GM18508 (cell line): ENCODE data around the gene TMA7.

Source experiments
- ATAC-seq: cut with Tn5 transposase; IDR thresholded peaks from one replicate; pipeline ENCODE4 v1.9.1; 2021; ENCODE audit warnings: moderate number of reproducible peaks; ENCODE audit not compliant: insufficient read depth, unreplicated experiment

Gene TMA7

GRCh38 chr3:48420561-48420960, 19.5 kb upstream of the TMA7 start:
- ATAC-seq = no peak

GRCh38 chr3:48422272-48422671, 17.8 kb upstream of the TMA7 start:
- no peak for ATAC-seq

- no peak for ATAC-seq
Observed at GRCh38 chr3:48422681-48423080, 17.4 kb upstream of the TMA7 start.

DNA sequence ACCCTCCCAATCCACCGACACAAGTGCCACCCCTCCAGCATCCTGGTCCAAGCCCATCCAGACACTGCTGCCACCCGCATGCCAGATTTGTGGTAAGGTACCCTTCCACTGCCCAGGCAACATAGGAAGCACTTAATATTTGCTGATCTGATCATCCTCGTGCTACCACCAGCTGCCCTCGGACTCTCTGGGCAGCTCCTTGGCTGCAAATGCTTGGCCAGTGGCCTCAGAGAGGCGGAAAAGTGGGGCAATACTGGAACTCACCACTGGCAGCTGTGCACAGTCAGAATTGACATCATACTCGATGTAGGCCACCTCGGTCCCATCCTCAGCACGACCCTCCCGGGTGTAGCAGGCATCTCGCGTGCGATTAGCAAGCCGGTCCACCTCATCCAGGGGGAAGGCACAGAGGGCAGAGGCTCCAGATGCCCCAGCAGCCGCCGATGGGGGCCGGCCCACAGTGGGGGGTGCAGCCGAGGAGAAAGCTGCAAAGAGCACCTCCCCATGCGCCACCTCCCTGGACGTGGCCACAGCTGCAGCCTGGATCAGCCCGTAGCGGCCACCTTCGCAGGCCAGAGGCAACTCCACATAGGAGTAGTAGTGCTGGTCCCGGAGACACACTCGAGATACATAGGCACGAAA, 16.7 kb upstream of the TMA7 start:
- no peak for ATAC-seq

DNA sequence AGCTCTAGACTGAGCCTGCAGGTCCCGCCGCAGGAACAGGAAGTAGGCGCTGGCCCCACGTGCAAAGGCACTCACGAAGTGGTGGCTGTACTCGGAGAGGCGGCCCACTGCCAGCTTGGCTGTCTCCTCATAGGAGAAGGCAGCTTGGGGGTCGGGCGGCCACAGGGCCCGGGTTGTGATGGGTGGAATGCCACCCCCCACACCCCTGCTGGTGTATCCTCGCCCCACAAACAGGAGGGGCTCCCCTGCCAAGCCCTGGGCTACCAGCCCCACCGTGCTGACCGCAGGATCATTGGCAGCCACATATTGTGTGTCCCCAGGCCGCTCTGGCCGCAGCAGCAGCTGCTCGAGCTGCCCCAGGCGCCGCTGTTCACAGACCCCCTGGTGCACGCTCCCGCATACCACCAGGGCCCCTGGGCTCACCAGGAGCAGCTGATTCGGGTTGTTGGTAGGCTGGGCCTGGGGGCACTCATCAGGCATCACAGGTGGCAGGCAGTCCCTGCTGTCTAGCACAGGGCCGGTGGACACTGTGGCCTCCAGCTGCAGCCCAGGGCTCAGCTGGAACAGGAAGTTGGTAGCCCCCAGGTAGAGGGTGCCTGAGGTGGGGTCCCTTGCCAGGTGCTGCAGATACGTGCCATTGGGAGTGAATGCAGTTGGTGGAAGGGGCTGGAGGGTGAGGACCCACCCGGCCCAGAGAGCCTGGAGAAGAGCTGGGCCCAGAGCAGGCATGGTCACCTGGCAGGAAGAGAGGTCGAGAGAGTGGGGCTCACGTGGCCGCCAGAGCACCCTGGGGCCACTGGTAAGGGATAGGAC, 16.0 kb upstream of the TMA7 start:
- ATAC-seq = no peak

GRCh38 chr3:48425281-48425812, 14.7 kb upstream of the TMA7 start:
- ATAC-seq = no peak

- ATAC-seq = no peak
Observed at GRCh38 chr3:48426401-48426909, 13.6 kb upstream of the TMA7 start.

- ATAC-seq = no peak
Observed at GRCh38 chr3:48426944-48427629, 13.0 kb upstream of the TMA7 start.

DNA sequence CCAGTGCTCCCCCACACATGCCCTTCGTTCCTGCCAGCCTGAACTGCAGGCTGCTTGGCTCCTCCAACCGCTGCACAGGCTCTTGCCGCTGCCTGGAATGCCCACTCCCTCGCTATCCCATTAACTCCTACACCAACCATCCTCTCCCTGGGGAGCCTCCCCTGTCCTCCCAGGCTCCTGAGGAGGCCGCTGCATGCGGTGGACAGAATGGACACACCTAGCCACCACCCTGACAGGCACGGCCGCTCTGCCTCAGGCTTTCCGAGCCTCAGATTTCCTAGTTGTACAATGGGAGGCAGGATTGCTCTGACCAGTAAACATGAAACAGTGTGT, 12.5 kb upstream of the TMA7 start:
- no peak for ATAC-seq

- no peak for ATAC-seq
Observed at GRCh38 chr3:48428088-48428571, 11.9 kb upstream of the TMA7 start.

DNA sequence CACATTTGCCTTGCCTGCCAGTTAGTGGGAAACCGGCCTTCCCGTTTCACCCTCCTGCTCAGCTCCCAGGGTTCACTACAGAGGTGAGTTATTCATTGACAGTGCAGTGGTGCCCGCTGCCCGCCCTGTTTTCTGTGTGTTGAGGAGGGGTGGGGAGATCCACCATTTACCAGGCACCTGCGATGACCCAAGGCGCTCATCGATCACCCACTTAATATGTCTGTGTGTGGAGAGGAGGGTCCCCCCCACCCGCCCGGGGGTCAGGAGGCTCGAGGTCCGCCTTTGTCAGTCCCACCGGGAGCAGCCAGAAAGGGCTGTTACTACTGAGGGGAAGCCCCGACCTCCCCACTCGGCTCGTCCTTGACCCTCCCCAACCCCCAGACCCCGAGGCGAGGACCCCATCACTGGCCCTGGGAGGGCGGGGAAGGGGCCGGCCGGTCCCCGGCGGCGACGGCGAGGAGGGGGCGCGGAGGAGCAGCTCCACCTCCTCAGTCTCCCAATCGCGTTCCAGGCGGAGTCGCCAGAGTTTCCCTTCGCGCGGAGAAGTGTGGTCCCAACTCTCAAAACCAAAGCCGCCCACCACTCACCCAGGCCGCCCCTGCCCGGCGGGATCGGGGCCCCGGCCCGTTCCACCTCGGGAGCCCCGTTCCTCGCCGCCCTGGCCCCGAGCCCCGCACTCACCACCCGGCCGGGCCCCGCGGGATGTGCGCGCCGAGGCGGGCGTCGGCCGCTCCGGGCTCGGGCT, 11.3 kb upstream of the TMA7 start:
- no peak for ATAC-seq

DNA sequence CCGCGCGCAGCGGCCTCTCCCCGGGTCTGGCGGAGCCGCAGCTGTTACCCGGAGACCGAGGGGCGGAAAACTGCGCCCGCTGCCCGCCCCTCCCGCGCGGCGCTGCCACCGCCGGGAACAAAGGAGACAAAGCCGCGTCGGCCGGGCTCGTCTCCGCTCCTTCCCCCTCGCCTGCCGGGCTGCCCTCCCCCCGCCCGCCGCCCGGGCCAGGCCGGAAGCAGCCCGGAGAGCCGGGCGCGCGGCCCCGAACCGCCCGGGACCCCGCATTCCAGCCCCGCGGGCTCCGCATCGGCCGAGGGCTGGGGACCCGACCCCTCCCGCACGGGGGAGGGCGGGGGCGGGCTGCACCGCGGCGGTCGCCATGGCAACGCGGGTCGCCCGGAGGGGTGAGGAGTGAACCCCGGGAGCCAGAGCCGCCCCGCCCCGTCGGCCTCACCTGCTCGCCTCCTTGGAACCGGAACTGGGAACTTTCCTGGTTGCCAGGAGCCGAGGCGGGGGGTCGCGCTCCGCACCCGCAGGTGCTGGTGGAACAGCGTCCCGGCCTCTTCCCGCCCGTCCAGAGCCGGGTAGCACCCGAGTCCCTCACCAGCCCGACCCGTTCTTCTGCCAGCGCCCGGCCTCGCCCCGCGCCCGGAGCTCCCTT, 10.6 kb upstream of the TMA7 start:
- ATAC-seq = no peak

DNA sequence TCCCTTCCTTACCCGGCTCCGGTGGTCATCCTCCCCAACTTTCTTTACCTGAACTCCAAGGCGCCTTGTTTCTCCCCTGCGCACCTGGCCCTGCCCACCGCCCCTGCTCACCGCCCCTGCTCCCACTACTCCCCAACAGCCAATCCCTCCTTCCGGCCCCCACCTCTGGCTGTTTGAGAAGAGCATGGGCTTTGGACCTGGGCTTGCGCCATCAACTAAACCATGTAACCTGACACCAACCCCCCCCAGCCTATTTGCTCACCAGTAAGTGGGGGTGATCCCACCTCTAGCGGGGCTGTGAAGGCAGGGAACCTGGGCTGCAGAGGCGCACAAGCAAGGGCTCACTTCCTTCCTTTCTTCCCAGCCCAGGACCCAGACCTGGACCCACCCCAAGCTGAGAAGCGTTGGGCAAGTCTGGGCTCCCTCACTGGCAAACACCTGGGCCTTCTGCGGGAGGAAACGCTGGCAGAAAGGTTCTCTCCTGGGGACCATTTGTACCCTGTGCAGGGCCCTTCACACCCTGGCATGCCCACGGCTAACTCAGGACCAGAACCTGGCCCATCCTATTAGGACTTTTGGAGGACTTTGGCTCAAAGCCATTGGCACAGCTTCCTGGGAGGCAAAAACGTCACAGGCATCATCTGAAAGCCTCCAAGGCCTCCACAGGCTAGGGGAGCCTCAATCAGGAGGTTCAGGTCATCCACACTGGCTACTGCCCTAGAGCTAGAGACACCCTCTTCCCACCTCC, 9.9 kb upstream of the TMA7 start, which contains the start of gene PLXNB1:
PLXNB1 (minus strand) TSS at position 127 of the 748 bp plus-strand sequence. CDS start 5,475 bp downstream, outside the sequence.
- ATAC-seq = no peak

DNA sequence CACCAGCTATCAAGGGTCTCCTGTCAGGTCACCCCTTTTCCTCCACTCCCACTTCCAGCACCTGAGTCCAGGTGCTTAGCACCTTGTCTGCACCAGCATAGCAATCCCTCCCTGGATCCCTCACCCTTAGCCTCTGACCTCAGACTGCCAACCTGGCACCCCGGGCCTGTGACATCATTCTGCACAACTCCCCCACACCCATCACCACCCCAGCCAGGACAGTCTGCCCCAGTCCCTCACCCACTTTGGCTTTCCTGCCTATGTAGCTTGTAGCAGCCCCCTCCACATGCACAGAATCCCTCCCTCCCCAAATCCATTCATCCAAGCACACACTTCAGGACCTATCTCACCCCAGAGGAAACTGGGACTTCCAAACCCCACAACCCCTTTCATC, 9.4 kb upstream of the TMA7 start:
- no peak for ATAC-seq

- no peak for ATAC-seq
Observed at GRCh38 chr3:48431224-48432029, 8.6 kb upstream of the TMA7 start.

GRCh38 chr3:48432411-48433371, 7.4 kb upstream of the TMA7 start:
- ATAC-seq = no peak
